ENCODE measurements around the gene MYF5.

- TF ChIP-seq CTCF (IDR thresholded peaks at IDR 0.05): no peak
- no peak for TF ChIP-seq ZFX (IDR thresholded peaks at IDR 0.05; ENCODE audit: borderline replicate concordance)
These were observed 2.7 kb upstream of the MYF5 start for GRCh38 chr12:80714055-80714454.
